ENCODE data around the gene COX19. TPM values are rescaled to one million over a fixed set of nuclear protein-coding genes. Genes with fewer than 3 reads are reported as not detected.

COX19 gene
- polyA plus RNA-seq, 1 donor from 2014 or later: 16.0 TPM

GRCh38 chr7:983004-983615, 7.8 kb upstream of the COX19 start, which contains the start of gene CYP2W1:
CYP2W1 (plus strand) TSS chr7:983181; CDS start chr7:983212, 31 bp downstream.
- no peaks in the 10 kb centered on the region for H3K79me2 ChIP-seq (replicated peaks; ENCODE audit: insufficient read depth, low read length)
- H3K9me3 ChIP-seq (ENCODE audit: low read length): no peaks in the 10 kb centered on the region
- no peaks in the 10 kb centered on the region for H3K36me3 ChIP-seq (ENCODE audit: insufficient read depth, low read length)
- H2AFZ ChIP-seq (ENCODE audit: low read depth, low read length): no peak within 1 kb of the TSS
- no peaks in the 10 kb centered on the region for H3F3A ChIP-seq (ENCODE audit: insufficient read depth, low read length, poor library complexity, severe bottlenecking)
- TF ChIP-seq CTCF (IDR thresholded peaks at IDR 0.05; ENCODE audit: poor library complexity, severe bottlenecking) (no peak), TAF1 (IDR thresholded peaks at IDR 0.05; ENCODE audit: low read depth) (no peak), EZH2 (IDR thresholded peaks at IDR 0.05; ENCODE audit: borderline replicate concordance, insufficient read depth, low read length, poor library complexity, severe bottlenecking) (no peak), MXI1 (conservative IDR thresholded peaks at IDR 0.05; ENCODE audit: poor library complexity, severe bottlenecking) (no peak), EP300 (conservative IDR thresholded peaks at IDR 0.05; ENCODE audit: poor library complexity, severe bottlenecking) (no peak), SMC3 (conservative IDR thresholded peaks at IDR 0.05; ENCODE audit: poor library complexity) (no peak), REST (IDR thresholded peaks at IDR 0.05; ENCODE audit: borderline replicate concordance) (no peak), RAD21 (conservative IDR thresholded peaks at IDR 0.05) (no peak), POLR2AphosphoS5 (IDR thresholded peaks at IDR 0.05) (no peak)
- no peaks in the 10 kb centered on the region for H3K27me3 ChIP-seq (ENCODE audit: insufficient read depth, low read depth, low read length)
- H3K27ac ChIP-seq (ENCODE audit: low read length): no peak within 1 kb of the TSS
- H3K4me2 ChIP-seq (ENCODE audit: low read length): no peak within 1 kb of the TSS
- H3K9ac ChIP-seq (ENCODE audit: low read length): no peak within 1 kb of the TSS
- H3K4me3 ChIP-seq (ENCODE audit: low read length): no peak within 1 kb of the TSS
- no peaks in the 10 kb centered on the region for H4K20me1 ChIP-seq (ENCODE audit: insufficient read depth)
- H3K9me2 ChIP-seq (ENCODE audit: insufficient read depth, low read length): no peaks in the 10 kb centered on the region

GRCh38 chr7:982511-983003, 7.2 kb upstream of the COX19 start:
- no peak for TF ChIP-seq SMC3 (conservative IDR thresholded peaks at IDR 0.05; ENCODE audit: poor library complexity)
- no peak for TF ChIP-seq EZH2 (IDR thresholded peaks at IDR 0.05; ENCODE audit: borderline replicate concordance, insufficient read depth, low read length, poor library complexity, severe bottlenecking)
- TF ChIP-seq POLR2AphosphoS5 (IDR thresholded peaks at IDR 0.05): no peak
- no peak for TF ChIP-seq RAD21 (conservative IDR thresholded peaks at IDR 0.05)
- no peak for TF ChIP-seq REST (IDR thresholded peaks at IDR 0.05; ENCODE audit: borderline replicate concordance)
- no peak for TF ChIP-seq TAF1 (IDR thresholded peaks at IDR 0.05; ENCODE audit: low read depth)
- TF ChIP-seq MXI1 (conservative IDR thresholded peaks at IDR 0.05; ENCODE audit: poor library complexity, severe bottlenecking): no peak
- no peak for TF ChIP-seq EP300 (conservative IDR thresholded peaks at IDR 0.05; ENCODE audit: poor library complexity, severe bottlenecking)
- TF ChIP-seq CTCF (IDR thresholded peaks at IDR 0.05; ENCODE audit: poor library complexity, severe bottlenecking): no peak
- Histone ChIP-seq H3K27ac (ENCODE audit: low read length) (no peak overlapping the region), H3K36me3 (ENCODE audit: insufficient read depth, low read length) (no peaks in the 10 kb centered on the region), H2AFZ (ENCODE audit: low read depth, low read length) (no peak overlapping the region), H3F3A (ENCODE audit: insufficient read depth, low read length, poor library complexity, severe bottlenecking) (no peaks in the 10 kb centered on the region), H3K27me3 (ENCODE audit: insufficient read depth, low read depth, low read length) (no peaks in the 10 kb centered on the region), H3K9me2 (ENCODE audit: insufficient read depth, low read length) (no peaks in the 10 kb centered on the region), H4K20me1 (ENCODE audit: insufficient read depth) (no peaks in the 10 kb centered on the region), H3K9ac (ENCODE audit: low read length) (no peak overlapping the region), H3K4me3 (ENCODE audit: low read length) (no peak overlapping the region), H3K79me2 (replicated peaks; ENCODE audit: insufficient read depth, low read length) (no peaks in the 10 kb centered on the region), H3K4me2 (ENCODE audit: low read length) (no peak overlapping the region), H3K9me3 (ENCODE audit: low read length) (no peaks in the 10 kb centered on the region)

Data from neural cell (in vitro differentiated cells).